HG02981 (cell line): ENCODE measurements around the gene RBBP8NL.
"Not testable (repeated sequence)": the region's sequence is repeated elsewhere in the genome, so short reads cannot be mapped to it uniquely, and the experiment has no call there.

Experiments
- ATAC-seq: cut with Tn5 transposase; IDR thresholded peaks from one replicate; pipeline ENCODE4 v1.9.1; 2021; ENCODE audit warnings: mild to moderate bottlenecking, moderate library complexity; ENCODE audit not compliant: unreplicated experiment

Gene RBBP8NL

DNA sequence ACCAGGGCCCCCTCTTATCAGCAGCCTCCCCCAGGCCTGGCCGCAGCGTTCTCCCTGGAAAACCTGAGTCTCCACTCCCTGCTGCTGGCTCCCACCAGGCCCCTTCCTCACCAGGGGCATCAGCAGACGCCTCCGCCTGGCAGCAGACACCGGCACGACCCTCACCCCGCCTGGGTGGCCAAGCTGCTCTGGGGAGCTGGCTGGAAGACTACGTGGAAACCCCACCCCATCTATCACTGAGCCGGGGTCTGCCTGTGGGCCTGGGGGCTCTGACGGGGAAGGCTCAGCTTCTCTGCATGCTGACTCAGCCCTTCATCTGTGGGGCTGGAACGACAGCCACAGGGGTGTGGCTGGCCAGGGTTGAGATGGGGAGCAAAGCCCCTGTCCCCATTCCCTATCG, 19.1 kb upstream of the RBBP8NL start:
- no peak for ATAC-seq

DNA sequence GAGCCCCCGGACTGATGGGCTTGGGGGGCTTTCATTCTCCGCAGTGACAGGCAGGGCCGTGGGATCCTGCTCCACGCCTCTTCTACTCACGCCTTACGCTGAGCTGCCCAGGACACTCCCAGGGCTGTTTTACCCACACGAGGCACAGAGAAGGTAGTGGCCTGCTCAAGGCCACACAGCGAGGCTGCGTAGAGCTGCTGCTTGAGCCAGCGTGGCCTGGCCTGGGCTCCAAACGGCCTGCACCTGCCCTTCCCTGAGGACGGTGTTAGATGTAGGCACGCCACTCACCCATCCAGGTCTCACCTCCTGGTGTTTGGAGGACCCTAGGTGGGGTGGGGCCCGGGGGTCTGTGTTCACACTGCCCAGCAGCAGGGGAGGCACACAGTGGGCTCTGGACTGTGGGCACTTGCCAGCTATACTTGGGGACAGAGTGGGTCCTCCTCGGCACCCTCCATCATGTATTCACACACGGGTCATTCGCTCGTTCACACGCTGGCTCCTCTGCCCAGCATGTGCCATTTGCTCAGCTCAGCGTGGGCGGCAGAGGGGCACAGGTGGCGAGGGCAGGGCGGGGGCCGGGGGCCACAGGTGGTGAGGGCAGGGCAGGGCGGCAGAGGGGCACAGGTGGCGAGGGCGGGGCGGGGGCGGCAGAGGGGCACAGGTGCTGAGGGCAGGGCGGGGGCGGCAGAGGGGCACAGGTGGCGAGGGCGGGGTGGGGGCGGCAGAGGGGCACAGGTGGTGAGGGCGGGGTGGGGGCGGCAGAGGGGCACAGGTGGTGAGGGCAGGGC, 18.4 kb upstream of the RBBP8NL start:
- no peak for ATAC-seq

DNA sequence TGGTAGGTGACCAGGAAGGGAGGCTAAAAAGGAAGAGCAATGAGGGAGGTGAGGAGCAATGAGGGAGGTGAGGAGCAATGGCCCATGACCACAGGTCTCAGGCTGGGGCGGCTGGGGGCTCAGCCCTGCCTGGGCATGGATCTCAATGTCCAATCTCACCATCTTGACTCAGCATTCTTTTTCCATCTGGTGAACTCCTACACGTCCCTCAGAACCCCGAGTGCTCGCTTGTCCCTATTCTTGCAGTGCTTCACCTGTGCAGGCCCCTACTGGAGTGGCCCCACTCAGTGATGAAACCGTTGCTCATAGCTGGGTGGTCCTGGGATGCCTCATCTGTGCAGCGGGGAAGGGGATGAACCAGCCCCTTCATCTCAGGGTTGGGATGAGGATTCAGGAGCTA, 16.9 kb upstream of the RBBP8NL start:
- ATAC-seq: no peak

DNA sequence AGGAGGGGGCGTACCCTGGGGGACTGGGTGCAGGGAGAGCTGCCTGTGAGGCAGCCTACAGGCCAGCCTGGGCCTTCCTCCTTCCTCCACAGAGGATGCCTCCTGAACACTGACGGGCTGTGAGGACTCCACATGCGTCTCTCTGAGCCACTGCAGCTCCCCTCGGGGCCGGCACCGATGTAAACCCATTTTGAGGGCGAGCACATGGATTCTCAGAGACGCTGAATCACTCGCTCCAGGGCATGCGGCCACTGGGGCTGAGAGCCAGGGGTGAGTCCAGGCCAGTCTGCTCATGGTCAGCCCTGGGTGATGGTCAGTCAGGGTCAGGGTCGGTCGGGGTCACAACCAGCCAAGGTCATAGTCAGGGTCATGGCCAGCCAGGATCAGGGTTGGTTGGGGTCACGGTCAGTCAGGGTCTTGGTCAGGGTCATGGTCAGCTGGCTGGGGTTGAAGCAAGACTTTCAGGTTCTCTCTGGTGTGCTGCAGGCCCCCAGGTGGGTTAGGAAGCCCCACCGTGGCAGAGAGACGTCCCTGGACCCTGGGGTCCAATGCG, 14.7 kb upstream of the RBBP8NL start:
- ATAC-seq: no peak

DNA sequence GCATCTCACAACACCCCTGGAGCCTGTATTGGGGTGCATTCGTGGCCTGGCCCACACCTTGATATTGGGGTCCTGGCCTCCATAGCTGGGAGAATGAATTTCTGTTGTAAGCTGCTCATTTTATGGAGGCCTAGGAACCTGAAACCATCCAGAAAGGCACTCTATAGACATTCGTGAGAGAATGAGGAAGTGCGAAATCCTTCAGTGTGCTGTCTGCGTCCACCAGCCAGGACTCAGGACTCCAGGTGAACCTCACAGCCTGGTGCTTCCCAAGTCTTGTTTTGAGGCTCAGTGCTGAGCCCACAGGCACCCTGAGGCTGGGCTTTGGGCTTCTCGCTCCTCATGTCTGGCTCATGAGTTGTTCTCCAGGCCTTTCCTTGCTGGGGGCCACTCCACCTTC, 11.9 kb upstream of the RBBP8NL start:
- no peak for ATAC-seq

DNA sequence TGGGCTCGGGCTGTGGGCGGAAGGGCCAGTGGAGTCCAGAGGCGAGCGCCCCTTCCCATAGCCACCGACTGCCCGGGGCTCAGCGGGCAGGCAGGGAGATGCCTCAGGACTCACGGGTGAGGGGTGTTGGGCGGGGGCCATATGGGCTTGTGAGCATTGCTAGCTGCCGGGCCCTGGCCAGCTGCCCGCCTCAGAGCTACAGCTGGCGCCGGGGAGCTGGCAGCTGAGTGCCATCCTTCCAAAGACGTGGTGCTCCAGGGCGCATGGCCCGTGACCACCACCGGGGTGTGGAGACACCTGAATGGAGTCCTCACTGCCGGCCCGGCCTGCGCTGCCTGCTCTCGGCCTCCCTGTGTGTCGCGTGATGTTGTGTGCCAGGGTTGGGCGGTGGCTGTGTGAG, 10.6 kb upstream of the RBBP8NL start:
- ATAC-seq: no peak

DNA sequence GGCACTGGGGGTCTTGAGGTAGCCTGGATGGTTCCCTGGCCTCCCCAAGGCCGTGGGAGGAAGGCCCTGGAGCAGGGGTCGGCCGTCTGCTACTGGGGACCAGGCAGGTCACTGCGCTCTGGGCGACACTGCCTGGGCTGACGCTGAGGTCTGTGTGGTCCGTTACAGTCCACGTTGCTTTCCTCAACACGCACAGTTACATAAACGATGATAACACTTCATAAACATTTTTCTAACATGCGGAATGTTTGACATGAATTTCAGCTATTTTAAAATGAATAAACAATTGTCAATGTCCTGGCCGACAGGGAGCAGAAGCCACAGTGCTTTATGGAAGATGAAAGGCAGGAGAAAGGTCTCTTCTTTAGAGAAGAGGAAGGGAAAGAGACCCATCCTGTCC, 10.2 kb upstream of the RBBP8NL start:
- no peak for ATAC-seq

GRCh38 chr20:62436692-62437091, 9.4 kb upstream of the RBBP8NL start:
- ATAC-seq: no peak

DNA sequence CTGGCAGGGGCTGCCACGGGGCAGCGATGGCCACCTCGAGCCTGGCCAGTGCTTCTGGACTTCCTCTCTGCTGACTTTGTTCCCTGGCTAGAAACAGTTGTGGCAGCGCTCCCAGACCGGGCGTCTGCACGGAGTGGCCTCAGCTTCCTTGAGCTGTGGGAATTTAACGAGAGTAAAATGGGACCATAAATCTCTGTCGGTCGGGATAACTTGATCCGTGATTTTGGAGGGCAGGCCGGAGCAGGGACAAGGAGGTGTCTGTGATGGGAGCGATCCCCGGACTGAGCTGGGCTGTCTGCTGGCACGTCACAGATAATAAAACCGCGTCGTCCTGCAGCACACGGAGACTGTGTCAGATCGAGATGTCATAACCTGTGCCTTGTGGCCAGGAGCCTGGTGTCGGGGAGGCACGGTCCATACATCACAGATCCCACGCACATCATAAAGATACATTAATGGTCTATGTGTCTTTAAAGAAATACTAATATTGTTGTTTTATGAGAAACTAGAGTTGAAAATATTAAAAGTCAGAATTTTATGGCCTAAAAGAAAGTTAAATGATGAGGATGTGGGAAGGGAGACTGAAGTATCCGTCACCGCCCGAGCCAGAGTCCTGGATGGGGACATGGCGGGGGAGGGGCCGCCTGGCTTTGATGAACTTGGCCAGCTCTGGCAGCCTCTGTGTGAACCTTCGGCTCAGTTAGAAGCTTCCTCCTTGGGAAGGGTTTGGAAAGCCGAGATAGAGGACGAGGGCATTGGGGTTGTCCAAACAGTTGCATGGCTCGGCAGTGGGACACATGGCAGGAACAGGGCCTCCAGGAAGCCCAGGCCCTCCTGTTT, 6.5 kb upstream of the RBBP8NL start:
- ATAC-seq: no peak

DNA sequence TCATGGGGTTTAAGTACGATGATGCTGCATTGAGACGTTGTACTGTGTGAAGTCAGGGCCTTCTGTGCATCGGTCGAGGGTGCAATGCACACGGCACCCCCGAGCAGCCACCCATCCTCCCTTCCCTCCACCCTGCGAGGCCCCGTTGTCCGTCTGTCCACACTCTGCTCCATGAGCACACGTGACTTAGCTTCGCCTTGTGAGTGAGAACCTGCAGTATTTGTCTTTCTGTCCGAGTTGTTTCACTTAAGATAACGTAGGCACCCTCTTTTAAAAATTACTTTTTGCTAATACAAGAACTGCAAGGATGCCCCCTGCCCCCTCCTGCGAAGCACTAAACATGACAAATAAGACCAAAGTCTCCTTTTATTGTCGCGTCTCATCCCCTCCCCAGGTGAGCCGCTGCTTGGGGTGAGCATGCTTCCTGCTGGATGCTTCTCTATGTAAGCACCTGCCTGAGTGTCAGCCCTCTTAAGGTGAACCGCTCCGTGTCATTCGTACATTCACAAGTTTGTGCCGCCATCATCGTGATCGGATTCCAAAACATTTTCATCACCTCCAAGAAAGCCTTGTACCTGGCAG, 3.6 kb upstream of the RBBP8NL start:
- no peak for ATAC-seq

DNA sequence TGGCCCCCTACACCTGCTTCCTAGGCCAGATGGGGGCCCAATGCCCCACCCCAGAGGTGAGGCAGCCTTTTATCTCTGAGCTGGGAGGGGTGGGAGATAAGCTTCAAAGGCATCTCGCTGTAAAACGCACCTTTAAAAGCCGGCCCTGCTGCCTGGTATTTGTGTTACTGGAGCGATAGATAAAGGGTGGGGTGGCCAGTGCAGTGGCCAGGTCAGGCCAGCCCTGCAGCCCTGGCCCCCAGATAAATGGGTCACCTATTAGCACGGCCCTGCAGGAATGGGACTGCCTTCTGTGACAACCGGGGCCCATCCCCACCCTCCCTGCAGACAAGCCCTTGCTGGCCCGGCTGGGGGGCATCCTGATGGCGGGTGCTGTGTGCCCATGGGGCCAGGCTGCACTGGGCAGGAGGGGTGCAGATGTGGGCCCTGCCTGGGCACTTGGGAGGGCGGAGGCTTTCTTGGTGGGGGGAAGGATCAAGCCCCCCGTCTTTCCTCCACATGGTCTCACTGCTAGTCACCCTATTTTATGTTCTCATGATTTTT, 3.0 kb upstream of the RBBP8NL start:
- ATAC-seq: no peak

DNA sequence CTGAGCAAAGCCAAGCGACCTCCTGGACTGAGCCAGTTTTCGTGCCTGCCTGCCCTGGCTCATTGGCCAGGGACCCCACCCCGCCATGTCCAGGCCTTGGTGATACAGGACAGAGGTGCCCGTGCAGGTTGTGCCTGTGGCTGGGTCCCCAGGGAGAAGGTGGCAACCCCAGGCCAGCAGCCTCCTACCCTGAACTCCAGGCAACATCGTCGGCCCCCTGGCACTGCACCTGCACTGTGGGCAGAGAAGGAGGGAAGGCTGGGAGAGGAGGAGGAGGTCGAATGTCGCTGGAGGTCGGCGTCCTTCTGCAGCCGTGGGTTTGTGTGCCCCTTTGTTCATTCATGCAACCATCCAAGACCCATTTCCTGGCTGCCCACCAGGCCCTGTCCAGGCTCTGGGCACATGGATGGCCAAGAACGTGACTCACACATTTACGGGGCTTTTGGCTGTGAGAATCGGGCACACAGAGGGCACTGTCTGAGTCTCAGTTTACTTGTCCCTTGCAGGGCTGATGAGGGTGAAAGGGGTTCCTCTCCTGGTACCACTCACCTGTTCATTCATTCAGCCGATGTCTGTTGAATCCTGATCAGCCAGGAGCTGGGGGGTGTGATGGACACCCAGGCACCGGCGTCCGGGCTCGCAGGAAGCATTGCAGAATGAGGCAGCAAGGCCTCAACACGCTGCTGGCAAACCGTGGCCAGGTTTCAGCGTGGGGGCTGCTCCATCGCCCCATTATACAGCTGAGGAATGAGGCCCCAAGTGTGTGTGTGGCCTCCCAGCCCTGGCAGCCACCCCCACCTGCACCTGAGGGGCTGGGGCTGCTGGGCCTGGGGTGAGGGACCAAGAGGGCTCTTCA, 2.3 kb upstream of the RBBP8NL start:
- ATAC-seq: no peak

DNA sequence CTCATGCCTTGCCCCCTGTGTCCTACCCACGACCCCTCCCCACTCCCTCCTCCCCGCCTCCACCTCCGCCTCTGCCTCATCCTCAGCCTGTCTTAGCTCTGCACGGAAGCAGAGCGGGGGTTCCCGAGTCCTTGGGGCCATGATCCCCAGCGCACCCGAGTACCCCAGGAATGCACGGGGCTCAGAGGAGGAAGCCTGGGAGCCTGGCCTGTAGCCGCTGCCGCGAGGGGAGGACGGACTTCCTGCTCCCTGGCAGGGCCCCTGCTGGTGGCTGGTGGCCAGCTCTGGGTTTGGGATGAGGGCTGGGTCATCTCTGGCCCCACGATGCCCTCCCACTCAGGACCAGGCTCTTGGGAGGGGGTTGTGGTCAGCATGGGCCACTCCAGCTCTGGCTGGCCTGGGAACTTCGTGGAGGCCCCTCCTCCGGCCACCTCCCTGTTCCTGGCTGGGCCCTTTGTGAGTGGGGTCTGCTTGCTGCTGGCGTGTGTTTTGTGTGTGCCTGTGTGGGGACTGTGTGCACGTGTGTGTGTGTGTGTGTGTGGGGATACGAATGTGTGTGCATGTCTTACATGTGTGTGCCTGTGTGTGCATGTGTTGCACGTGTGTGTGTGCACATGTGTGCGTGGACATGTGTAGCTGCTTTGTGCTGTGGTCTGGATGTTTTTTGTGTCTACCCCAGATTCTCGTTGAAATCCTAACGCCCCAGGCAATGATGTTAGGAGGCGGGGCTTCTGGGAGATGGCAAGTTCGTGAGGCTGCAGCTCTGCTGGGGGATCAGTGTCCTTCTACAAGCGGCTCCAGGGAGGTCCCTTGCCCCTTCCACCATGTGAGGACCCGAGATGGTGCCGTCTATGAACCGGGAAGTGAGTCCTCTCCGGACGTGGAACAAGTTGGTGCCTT, 1.3 kb upstream of the RBBP8NL start:
- ATAC-seq: no peak

- ATAC-seq: no peak
These were observed 648 bp upstream of the RBBP8NL start for GRCh38 chr20:62428002-62428372.

DNA sequence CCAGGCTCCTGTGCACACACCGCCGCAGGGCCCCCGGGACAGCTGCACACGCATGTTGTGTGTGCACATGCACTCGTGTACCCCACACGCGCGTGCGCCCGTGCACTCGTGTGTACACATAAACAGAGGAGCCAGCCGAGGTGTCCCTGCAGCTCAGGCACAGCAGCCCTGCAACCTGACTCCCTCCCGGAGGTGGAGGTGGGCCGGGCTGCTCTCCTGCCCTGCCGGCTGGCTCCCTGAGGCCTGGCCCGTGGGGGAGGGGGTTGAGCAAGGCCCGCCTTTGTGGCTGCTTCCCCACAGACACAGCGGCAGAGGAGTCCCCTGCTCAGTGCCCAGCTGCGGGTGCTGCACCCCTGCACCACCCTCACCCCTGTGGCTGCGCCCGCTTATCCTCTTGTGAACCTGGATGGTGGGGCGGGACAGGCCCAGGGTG, 624 bp downstream of the RBBP8NL start:
- no peak for ATAC-seq

GRCh38 chr20:62426059-62426348, 1.3 kb downstream of the RBBP8NL start:
- not testable (repeated sequence) for ATAC-seq

DNA sequence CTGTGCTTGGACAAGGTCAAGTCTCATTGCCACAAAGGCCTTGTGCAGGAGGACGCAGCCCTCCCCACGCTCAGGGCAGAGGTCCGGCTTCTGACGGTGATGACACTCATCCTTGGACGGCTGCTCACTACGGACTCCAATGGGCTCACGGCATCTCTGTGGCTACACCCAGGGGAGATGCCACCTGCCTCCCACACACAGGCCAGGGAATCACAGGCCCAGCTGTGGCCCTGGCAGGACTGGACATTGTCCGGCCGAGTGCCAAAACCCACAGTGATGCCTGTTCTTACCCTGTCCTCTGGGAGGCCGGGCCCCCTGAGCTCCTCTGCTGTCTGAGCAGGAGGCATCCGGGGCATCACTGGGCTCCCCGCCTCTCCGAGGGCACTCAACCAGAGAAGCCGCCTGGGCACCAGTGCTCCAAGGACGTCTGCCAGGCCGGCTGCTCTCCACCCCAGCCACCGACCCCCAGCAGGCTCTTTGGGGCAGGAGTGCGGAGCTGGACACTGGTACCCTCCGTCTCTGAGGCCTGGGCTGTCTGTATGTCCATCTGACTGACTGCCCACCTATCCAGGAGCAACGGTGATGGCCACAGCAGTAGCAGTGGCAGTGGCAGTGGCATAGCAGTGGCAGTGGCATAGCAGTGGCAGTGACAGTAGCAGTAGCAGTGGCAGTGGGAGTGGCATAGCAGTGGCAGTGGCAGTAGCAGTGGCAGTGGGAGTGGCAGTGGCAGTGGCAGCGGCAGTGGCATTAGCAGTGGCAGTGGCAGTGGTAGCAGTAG, 1.9 kb downstream of the RBBP8NL start:
- ATAC-seq: no peak

- ATAC-seq: no peak
These were observed 2.9 kb downstream of the RBBP8NL start for GRCh38 chr20:62424249-62425107.
